HG03439 (cell line): Measurements from ENCODE around the gene CSTF1.
"Not testable (repeated sequence)": the region's sequence is repeated elsewhere in the genome, so short reads cannot be mapped to it uniquely, and the experiment has no call there.

Source experiments
- ATAC-seq: cut with Tn5 transposase; IDR thresholded peaks from one replicate; pipeline ENCODE4 v1.9.1; 2021; ENCODE audit warnings: mild to moderate bottlenecking, moderate library complexity; ENCODE audit not compliant: unreplicated experiment

CSTF1 gene

DNA sequence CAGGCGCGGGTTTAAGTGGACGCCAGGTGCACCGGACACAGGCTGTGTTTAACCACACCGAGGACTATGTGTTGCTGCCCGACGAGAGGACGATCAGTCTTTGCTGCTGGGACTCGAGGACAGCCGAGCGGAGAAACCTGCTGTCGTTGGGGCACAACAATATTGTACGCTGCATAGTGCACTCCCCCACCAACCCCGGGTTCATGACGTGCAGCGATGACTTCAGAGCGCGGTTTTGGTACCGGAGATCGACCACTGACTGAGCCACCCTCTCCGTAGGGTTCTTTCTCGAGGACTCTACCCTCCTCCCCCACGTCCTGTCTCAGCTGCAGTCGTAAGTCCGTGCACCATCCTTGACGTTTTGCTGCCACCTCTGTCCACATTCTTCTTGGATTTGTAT lies 11.0 kb downstream of the CSTF1 start:
- no peak for ATAC-seq

DNA sequence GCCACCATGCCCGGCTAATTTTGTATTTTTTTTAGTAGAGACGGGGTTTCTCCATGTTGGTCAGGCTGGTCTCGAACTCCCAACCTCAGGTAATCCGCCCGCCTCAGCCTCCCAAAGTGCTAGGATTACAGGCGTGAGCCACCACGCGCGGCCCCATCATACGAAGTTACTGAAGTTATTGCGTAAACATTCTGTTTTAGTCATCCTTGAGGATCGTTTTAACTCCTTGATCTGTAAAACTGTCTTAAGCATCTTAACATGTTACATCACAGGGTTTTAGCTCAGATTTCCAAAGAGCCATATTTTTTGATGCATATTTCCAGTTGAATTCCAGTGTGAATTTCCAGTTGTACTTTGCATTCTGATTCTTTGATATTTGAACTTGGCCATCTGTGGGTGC lies 12.9 kb downstream of the CSTF1 start:
- not testable (repeated sequence) for ATAC-seq

DNA sequence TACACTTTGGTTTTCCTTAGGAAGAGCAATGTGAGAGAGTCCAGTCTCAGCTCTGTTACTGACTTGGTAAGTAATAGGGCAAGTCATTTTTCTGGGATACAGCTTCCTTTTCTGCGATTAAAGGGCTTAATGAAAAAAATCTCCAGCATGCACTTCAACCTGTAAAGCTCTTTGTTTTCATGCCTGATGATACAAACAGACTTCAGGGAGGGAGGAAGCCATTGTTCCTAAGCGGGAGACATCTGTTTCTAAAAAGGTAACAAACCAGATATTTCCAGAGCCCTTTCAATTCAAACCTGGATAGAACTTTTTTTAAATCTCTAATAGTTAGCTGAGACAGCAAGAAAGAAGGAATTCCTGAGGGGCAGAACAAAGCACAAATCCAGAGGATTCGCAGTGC lies 14.5 kb downstream of the CSTF1 start:
- no peak for ATAC-seq

DNA sequence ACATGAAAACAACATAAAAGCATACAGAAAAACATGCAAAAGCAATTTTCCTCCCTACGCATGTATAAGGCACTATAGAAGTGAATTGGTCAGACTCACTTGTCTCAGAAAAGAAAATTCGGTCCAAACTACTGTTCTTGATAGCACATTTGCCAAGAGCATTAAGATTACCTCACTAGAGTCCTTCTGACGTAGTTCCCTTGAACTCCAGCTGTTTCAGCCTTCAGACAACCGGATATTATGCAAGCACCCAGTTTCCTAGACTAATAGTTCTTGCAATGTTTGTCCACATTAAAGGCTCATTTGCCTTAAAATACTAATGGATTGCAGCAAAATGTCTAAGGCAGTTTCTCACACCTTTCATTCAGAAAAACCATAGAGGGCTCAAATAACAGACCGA lies 17.1 kb downstream of the CSTF1 start:
- no peak for ATAC-seq

DNA sequence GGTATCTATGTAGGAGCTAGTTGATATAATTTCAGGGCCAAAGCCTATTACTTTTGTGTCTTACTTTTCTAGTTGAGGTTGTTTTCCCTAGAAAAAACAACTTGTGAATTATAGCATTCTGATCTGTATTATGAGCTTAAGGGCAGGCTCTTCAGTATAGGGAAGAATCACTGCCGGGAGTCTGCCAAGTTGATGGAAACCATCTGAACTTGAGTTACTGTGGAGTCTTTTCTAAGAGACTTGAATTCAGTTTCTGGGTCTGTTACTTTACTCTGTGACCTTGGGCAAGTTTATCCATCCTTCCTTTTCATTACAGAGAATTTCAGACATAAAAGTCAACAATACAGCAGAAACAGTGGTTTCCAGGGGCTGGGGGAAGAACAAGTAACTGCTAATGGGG lies 17.5 kb downstream of the CSTF1 start:
- ATAC-seq = no peak

- not testable (repeated sequence) for ATAC-seq
Measured at GRCh38 chr20:56411287-56411686, 18.8 kb downstream of the CSTF1 start.

DNA sequence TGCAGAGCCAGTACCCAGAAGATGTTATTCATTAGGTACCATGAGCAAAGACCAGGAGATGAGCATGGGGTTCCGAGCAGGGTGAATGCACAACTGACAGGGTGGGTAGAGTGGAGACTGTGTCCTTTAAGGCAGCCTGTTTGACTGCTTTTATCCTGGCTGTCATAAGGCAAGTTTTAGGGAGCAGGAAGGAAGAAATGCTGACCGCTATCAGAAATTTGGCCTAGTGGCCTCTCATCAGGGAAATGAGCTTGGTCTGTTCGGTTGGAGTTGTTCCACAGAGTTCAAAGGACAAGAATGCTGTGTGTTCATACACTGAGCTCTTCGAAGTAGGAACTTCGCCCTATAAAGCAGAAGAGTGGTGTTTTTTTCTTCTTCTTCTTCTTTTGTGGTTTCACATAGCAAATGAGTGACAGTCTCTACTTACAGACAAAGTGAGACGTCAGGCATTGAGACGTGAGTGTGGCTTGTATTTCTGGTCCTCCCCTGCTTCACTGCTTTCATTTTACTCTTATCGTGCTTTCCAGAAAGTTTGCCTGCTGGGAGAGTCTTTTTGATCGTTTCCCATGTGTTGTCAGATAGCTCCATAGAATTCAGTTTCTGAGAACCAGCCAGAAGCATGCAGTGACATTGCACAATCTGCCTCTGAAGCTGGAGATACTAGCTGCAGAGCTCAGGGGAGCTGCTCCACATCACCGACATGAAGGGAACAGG lies 19.5 kb downstream of the CSTF1 start, which contains the start of gene CASS4:
CASS4 (plus strand) TSS at position 502 of the 714 bp plus-strand sequence; CDS start at position 701, 199 bp downstream.
- no peak for ATAC-seq

DNA sequence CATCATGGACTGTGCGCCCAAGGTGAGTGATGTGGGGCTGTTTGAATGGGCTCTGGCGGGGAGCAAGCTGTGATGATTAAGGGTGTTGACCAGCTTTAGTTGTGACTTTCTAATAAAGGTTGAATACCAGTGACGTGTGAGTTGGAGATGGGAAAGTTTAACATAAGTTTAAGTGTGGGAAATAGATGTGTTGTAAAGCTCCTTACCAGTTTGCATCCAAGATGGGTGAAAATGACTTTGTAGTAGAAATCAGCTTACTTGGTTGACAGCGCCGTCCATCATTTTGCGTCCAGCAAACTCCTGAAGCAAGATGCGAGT lies 20.0 kb downstream of the CSTF1 start:
- ATAC-seq = no peak

DNA sequence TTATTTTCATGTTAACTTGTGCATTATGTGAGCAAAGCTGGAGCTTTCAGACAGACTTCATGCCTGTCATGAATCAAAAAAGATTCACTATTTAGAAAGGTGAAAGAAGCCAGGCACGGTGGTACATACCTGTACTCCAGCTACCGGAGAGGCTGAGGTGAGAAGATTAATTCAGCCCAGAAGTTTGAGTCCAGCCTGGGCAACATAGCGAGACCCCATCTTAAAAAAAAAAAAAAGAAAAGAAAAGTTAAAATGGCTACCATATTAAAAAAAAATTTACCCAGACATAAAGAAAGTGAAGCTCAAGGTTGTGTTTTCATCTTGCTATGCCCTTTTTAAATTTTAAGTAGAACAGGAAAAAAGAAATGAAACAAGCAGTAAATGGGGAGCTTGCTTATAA lies 20.5 kb downstream of the CSTF1 start:
- ATAC-seq = no peak

GRCh38 chr20:56414842-56415765 lies 22.7 kb downstream of the CSTF1 start:
- ATAC-seq = no peak

DNA sequence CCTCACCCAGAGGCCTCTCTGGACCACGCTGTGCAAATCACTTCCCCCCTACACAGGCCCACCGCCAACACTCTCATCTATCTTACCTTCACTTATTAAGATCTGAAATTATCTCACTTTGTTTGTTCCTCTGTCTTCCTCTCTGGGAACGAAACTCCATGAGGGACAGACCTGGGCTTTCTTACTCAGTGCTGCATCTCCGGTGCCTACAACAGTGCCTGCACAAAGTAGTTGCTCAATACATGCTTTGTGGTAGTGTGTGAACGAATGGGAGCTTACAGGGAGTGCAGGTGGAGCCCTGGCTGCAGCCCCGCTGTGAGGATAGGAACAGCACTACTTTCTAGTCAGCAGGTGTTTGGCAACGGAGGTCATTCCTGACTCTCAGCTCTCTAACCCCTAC lies 25.0 kb downstream of the CSTF1 start:
- no peak for ATAC-seq

- ATAC-seq = no peak
Measured at GRCh38 chr20:56417911-56418310, 25.5 kb downstream of the CSTF1 start.

DNA sequence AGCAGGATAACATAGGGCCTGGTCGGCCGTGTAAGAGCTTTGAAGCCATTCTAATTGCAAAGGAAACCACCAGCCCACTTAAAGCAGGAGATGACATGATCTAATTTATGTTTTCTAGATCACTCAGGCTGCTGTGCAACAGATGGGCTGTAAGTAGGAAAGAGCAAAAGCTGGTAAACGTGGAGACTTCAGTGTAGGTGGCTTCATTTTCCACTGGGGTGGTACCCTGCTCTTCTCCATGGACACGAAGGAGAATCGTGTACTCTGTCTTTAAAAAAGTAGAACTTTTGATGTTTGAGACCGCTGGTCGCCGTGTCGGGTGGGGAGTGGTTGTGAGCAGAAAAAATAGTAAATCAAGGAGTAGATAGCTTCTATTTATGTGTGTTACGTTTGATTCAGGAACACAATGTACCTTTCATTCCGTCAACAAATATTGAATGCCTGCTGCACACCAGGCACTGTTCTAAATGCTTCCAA lies 26.0 kb downstream of the CSTF1 start:
- no peak for ATAC-seq

GRCh38 chr20:56420028-56420427 lies 27.6 kb downstream of the CSTF1 start:
- ATAC-seq = no peak

DNA sequence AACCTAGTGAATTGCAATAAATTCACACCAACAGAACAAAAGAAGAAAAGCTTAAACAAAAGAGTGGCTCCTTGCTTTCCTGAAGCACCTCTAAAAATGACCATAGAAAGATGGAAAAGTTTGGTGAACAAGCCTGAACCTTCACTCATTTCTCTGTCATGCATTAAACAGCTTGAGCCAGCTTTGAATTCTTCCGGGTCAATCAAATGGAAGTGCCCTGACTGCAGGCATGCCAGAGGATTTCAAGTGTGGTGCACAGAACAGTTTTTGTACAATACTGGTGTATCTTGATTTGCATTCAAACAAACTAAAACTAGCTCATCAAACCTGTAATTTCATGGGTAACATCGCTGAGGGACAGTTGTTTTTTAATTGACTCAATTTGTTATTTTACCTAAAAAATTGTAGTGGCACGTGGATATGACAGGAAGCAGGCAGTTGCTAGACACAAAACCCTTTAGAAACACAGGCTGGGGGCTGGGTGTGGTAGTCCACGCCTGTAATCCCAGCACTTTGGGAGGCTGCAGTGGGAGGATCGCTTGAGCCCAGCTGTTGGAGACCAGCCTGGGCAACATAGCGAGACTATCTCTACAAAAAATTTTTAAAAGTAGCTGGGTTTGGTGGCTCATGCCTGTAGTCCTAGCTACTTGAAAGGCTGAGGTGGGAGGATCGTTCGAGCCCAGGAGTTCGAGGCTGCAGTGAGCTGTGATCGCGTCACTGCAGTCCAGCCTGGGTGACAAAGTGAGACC lies 28.7 kb downstream of the CSTF1 start:
- no peak for ATAC-seq

GRCh38 chr20:56422076-56422823 lies 29.8 kb downstream of the CSTF1 start:
- no peak for ATAC-seq

- no peak for ATAC-seq
Measured at GRCh38 chr20:56422824-56423189, 30.4 kb downstream of the CSTF1 start.

DNA sequence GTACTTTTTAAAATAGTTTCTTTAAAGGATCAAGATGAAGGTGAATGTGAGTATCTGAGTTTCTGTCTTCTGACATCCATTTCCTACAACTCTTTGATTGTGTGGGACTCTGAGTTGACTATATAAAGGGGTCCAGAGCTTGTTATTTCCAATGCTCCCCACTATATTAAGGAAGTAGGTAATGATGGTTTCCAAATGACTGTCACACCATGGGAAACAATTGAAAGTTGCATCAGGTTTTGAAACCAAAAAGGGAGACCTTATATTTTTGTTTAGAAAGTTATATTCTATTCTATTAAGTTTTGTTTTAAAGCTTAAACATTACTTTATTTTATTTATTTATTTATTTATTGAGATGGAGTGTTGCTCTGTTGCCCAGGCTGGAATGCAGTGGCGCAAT lies 30.8 kb downstream of the CSTF1 start:
- no peak for ATAC-seq

DNA sequence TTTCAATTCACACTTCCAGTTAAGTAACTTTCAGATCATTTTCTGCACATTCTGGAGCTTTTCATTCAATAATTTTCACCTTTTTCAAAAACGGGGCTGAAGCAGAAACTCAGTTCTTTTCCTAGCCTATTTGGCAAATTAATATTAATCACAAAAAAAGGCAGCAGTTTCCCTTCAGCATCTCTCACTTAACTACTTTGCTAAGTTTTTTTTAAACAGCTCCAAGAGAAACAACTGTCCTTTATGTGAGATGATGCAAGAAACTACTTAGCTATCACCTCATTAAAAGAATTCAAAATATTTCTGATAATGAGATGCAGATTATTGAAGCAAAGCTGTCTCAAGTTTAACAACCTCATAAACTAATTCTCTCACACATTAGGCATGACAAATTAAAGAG lies 31.4 kb downstream of the CSTF1 start:
- no peak for ATAC-seq

DNA sequence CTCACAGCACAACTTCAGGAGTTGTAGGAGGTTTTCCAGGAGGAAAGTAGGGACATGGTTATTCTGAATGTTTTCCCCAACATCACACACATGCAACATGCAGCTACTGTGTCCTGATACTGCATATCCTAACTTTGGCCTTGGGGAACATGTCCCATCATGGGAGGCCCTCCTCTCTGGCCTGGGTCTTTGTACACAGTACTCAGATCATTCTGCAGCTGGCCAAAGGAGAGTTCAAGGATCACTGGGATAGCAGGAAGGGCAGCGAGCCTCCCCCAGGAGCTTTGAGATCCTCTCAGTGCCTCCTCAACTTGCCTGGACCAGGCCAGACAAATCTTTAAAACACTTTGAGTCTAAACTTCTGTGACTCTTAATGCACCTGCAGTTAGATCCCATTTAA lies 32.5 kb downstream of the CSTF1 start:
- ATAC-seq = no peak

DNA sequence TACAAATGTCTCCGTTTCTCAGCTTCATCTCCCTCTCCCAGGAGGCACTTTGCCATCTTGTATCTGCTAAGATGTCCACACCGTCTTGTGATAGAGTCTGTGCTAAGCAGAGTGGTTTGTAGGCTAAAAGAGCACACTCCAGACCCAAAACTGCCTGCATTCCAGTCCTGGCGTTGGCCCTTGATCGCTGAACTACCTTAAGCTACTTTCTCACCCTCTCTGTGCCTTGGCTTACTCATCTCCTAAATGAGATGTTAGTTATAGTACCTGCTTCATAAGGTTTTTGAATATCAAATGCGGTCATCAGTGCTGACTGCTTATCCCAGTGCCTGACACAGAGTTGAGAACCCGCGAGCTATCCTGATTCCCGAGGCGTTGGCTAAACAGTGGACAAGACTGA lies 33.6 kb downstream of the CSTF1 start:
- ATAC-seq = no peak
